GM19372 (cell line): ENCODE measurements around the gene CPT1C.

Source experiments
- ATAC-seq: cut with Tn5 transposase; IDR thresholded peaks from one replicate; pipeline ENCODE4 v1.9.1; 2021; ENCODE audit warnings: mild to moderate bottlenecking, low read depth, moderate library complexity; ENCODE audit not compliant: unreplicated experiment

Gene CPT1C

GRCh38 chr19:49679771-49680413 is 11.0 kb upstream of the CPT1C start:
- ATAC-seq, result no peak

- no peak for ATAC-seq
These were observed 10.2 kb upstream of the CPT1C start for GRCh38 chr19:49680421-49681351.

- no peak for ATAC-seq
These were observed 9.1 kb upstream of the CPT1C start for GRCh38 chr19:49681830-49682229.

GRCh38 chr19:49682274-49682673 is 8.6 kb upstream of the CPT1C start:
- no peak for ATAC-seq

GRCh38 chr19:49683814-49684250 is 7.1 kb upstream of the CPT1C start:
- ATAC-seq, result no peak

- no peak for ATAC-seq
These were observed 6.5 kb upstream of the CPT1C start for GRCh38 chr19:49684251-49684982.

- ATAC-seq, result no peak
These were observed 5.8 kb upstream of the CPT1C start for GRCh38 chr19:49684983-49685553.

- ATAC-seq, result no peak
These were observed 5.0 kb upstream of the CPT1C start for GRCh38 chr19:49685845-49686332.

- no peak for ATAC-seq
These were observed 4.3 kb upstream of the CPT1C start for GRCh38 chr19:49686503-49687088.

GRCh38 chr19:49687150-49687549 is 3.8 kb upstream of the CPT1C start:
- no peak for ATAC-seq

- ATAC-seq, result no peak
These were observed 3.2 kb upstream of the CPT1C start for GRCh38 chr19:49687566-49688316.

- ATAC-seq, result no peak
These were observed 2.3 kb upstream of the CPT1C start for GRCh38 chr19:49688531-49689132.

GRCh38 chr19:49689133-49690078 is 1.5 kb upstream of the CPT1C start, which contains the start of gene ADM5:
Gene ADM5, plus strand, starts transcription at chr19:49689594. Its CDS starts 244 bp downstream, at chr19:49689838.
- ATAC-seq, result no peak

GRCh38 chr19:49690079-49690655 is 749 bp upstream of the CPT1C start:
- no peak for ATAC-seq

GRCh38 chr19:49691243-49692146 is 579 bp downstream of the CPT1C start:
- ATAC-seq, result no peak

GRCh38 chr19:49692147-49692506 is 1.2 kb downstream of the CPT1C start:
- ATAC-seq, result no peak

- no peak for ATAC-seq
These were observed 5.2 kb downstream of the CPT1C start for GRCh38 chr19:49696115-49696514.
